Activated T-cell treated with anti-CD3 and anti-CD28 coated beads, Interleukin-2, amount 50 U/mL, for 72 hours (primary cell): ENCODE measurements around the gene TRAPPC13. TPM values are rescaled to one million over a fixed set of nuclear protein-coding genes. Genes with fewer than 3 reads are reported as not detected.
A peak's percentile ranks its signal among the peaks of the same experiment; 100 is the strongest.
"Not testable (repeated sequence)": the region's sequence is repeated elsewhere in the genome, so short reads cannot be mapped to it uniquely, and the experiment has no call there.

Experiments used
- ATAC-seq, 2 donors: fragments of 150-1000 bp; cut with Tn5 transposase; replicated peaks in 1 of 2; 2 replicates each; pipeline ENCODE4 v1.10.0; 2021; ENCODE audit warnings: moderate library complexity in 2 of 2, mild to moderate bottlenecking in 1 of 2
- DNase-seq, 2 donors: peaks; one replicate each; pipeline ENCODE4 v3.0.0; 2021 to 2022; ENCODE audit warnings: mixed read lengths in 1 of 2
- H3K27ac Mint-ChIP-seq: one replicate; pipeline ENCODE4 v1.8.0; 2022; ENCODE audit warnings: mild to moderate bottlenecking, moderate library complexity, mixed read lengths
- H3K27me3 Mint-ChIP-seq: one replicate; pipeline ENCODE4 v1.8.0; 2022; ENCODE audit warnings: low read depth, mixed read lengths
- H3K36me3 Mint-ChIP-seq, 2 donors: one replicate each; pipeline ENCODE4 v1.8.0; 2022; ENCODE audit warnings: mixed read lengths in 2 of 2, mild to moderate bottlenecking in 1 of 2; ENCODE audit not compliant: insufficient read depth in 2 of 2
- H3K4me1 Mint-ChIP-seq: one replicate; pipeline ENCODE4 v1.8.0; 2022; ENCODE audit warnings: low read depth, mixed read lengths
- H3K4me3 Mint-ChIP-seq, 2 donors: one replicate each; pipeline ENCODE4 v1.8.0; 2022; ENCODE audit warnings: mild to moderate bottlenecking in 2 of 2, mixed read lengths in 2 of 2, moderate library complexity in 2 of 2
- H3K9me3 Mint-ChIP-seq, 2 donors: one replicate each; pipeline ENCODE4 v1.8.0; 2022; ENCODE audit warnings: mixed read lengths in 2 of 2
- total RNA-seq, 2 donors: library from RNA; stranded (reverse); gene quantifications; one replicate each; pipeline ENCODE4 v1.2.3, GENCODE V29; 2022

Gene TRAPPC13
- total RNA-seq, 2 donors from 2014 or later: 23.4 to 29.5 TPM

DNA sequence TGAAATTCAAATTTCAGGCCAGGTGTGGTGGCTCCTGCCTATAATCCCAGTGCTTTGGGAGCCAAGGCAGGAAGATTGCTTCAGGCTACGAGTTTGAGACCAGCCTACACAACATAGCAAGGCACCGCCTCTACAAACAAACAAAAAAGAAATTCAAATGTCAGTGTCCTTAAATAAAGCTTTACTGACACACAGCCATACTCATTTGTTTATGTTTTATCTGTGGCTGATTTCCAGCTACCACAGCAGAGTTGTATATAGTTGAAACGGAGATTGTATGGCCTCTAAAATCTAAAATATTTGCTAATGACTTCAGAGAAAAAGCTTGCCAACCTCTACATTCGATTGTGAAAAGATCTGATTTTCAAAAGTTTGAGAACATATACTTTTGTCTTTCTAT is 15.4 kb downstream of the TRAPPC13 start:
- H3K27me3 Mint-ChIP-seq: no peaks in the 10 kb centered on the region
- ATAC-seq (no peak), DNase-seq (no peak)
- H3K27ac Mint-ChIP-seq: no peak overlapping the region
- H3K4me1 Mint-ChIP-seq: no peaks in the 10 kb centered on the region
- peaks cover 5 to 16% of the 10 kb centered on the region in 2 donors for H3K36me3 Mint-ChIP-seq
- H3K9me3 Mint-ChIP-seq: no peaks in the 10 kb centered on the region
- H3K4me3 Mint-ChIP-seq: no peak overlapping the region

DNA sequence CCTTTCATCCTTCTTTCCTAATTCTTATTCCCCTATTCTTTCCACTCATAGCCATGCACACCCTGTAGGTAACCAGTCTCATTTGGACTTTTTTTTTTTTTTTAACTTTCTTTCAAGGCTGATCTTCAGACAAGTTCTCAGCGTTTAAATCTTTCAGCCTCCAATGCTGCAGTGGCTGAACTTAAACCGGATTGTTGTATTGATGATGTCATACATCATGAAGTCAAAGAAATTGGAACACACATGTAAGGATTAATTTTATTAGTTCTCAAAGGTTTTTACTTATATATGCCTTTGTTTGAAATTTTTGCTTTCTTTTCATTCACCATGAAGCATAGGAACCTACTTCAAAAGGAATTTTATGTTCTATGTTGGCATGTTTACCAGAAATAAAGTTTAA is 22.1 kb downstream of the TRAPPC13 start:
- Mint-ChIP-seq H3K27me3 (no peaks in the 10 kb centered on the region), H3K4me1 (no peaks in the 10 kb centered on the region), H3K27ac (peak overlapping the region; percentile 82), H3K4me3 (no peak overlapping the region), H3K36me3 (peaks cover 0 to 8% of the 10 kb centered on the region in 2 donors), H3K9me3 (no peaks in the 10 kb centered on the region)
- DNase-seq (no peak), ATAC-seq (no peak)

DNA sequence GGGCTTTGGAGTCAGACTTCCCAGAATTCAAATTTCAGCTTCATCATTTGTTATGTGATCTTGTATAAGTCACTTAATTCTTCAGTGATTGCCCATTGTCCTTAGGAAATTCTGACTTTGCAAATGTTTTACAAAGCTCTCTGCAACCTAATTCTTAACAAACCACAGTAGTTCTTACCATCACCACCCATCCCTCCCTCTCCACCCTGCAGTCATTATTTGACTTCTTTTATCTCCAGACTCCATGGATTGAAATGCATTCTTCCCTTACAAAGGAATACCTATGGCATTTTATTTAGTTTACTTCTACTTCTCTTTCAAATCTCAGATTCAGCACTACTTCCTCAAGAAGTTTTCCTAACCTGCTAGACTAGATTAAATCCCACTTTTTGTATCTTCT is 23.1 kb downstream of the TRAPPC13 start:
- H3K9me3 Mint-ChIP-seq: no peaks in the 10 kb centered on the region
- ATAC-seq (no peak), DNase-seq (no peak)
- no peaks in the 10 kb centered on the region for H3K4me1 Mint-ChIP-seq
- no peak overlapping the region for H3K27ac Mint-ChIP-seq
- no peak overlapping the region for H3K4me3 Mint-ChIP-seq
- H3K27me3 Mint-ChIP-seq: no peaks in the 10 kb centered on the region
- H3K36me3 Mint-ChIP-seq: peaks cover 0 to 8% of the 10 kb centered on the region in 2 donors

DNA sequence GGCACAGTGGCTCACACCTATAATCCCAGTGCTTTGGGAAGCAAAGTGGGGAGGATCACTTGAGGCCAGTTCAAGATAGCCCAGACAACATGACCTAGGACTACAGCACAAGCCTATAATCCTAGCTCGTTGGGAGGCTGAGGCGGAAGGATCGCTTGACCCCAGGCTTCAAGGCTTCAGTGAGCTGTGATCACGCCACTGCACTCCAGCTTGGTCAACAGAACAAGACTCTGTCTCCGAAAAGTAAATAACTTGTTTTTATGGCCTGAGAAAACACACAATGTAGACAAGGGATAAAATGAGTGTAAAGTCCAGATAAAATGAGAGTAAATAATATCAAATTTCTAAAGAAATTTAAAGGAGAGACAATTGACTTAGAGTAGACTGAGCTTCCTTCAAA is 26.3 kb downstream of the TRAPPC13 start:
- H3K9me3 Mint-ChIP-seq: no peaks in the 10 kb centered on the region
- H3K27ac Mint-ChIP-seq: no peak overlapping the region
- no peaks in the 10 kb centered on the region for H3K4me1 Mint-ChIP-seq
- ATAC-seq (no peak), DNase-seq (no peak)
- H3K36me3 Mint-ChIP-seq: peaks cover 0 to 6% of the 10 kb centered on the region in 2 donors
- H3K4me3 Mint-ChIP-seq: no peak overlapping the region
- H3K27me3 Mint-ChIP-seq: no peaks in the 10 kb centered on the region

DNA sequence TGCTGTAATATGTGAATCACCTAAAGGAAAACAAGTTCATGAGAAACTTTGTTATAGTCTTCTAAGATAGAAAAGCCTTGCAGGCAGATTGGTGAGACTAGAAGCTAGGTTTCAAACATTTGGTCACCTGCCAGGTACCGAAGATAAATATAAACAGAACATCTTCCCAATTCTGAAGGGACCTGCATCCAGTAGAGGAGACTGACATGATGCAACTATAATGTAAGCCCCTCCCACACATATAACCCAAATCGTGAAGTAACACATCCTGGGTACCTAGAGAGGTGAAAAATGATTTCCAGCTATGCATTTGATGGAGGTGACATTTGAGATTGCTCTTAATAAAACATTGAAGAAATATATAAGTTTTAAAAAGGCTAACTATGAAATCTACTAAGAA is 29.9 kb downstream of the TRAPPC13 start:
- DNase-seq (no peak), ATAC-seq (peak in 1 of 2 donors; percentile 38)
- no peaks in the 10 kb centered on the region for H3K9me3 Mint-ChIP-seq
- H3K27ac Mint-ChIP-seq: peak overlapping the region; percentile 68
- no peaks in the 10 kb centered on the region for H3K27me3 Mint-ChIP-seq
- no peaks in the 10 kb centered on the region for H3K4me1 Mint-ChIP-seq
- no peak overlapping the region for H3K4me3 Mint-ChIP-seq
- H3K36me3 Mint-ChIP-seq: no peaks in the 10 kb centered on the region

DNA sequence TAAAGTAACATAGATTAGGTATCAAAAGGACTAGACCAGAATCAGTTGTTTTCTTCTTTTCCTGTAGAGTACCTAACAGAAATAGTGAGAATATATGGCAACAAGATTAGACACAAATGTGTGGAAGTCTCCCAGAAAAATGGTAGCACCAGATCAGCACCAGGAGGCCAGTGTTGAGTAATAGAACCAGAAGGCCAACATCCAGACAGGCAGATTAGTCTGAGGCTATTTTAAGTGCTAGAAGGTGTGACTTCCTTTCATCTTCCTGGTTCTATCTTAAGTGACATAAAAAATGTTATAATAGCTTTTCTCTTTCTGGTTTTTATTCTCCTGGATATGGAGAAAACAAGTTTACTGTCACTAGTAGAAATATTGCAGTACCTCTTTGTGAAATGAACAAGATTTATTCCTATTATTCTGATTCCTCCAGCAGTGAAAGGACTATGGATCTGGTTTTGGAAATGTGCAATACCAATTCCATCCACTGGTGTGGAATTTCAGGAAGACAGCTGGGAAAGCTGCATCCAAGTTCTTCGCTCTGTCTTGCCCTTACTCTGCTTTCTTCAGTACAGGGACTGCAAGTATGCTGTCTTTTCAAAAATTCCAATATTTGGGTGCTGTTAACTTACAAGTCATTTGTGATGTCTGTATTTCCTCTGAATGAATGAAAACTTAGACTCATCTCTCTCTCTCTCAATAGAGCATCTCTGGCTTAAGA is 39.1 kb downstream of the TRAPPC13 start:
- H3K27me3 Mint-ChIP-seq: no peaks in the 10 kb centered on the region
- DNase-seq (no peak), ATAC-seq (no peak)
- H3K4me3 Mint-ChIP-seq: no peak overlapping the region
- no peaks in the 10 kb centered on the region for H3K9me3 Mint-ChIP-seq
- H3K27ac Mint-ChIP-seq: peak overlapping the region; percentile 95
- H3K36me3 Mint-ChIP-seq: peaks cover 3 to 4% of the 10 kb centered on the region in 2 donors
- no peaks in the 10 kb centered on the region for H3K4me1 Mint-ChIP-seq

DNA sequence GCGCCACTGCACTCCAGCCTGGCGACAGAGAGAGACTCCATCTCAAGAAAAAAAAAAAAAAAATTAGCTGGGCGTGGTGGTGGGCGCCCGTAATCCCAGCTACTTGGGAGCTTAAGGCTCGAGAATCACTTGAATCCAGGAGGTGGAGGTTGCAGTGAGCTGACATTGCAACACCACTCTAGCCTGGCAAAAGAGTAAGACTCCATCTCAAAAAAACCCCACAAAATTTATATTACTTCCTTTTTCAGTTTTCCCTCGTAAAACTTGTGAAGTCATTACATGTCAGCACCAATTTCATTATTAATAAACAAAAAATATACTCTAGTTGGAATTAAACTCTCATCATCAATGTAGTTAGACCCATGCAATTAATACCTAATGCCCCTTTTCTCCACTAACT is 43.9 kb downstream of the TRAPPC13 start:
- Mint-ChIP-seq H3K27ac (no peak overlapping the region), H3K4me3 (no peak overlapping the region), H3K27me3 (no peaks in the 10 kb centered on the region), H3K9me3 (no peaks in the 10 kb centered on the region), H3K4me1 (no peaks in the 10 kb centered on the region), H3K36me3 (peaks cover 3 to 4% of the 10 kb centered on the region in 2 donors)
- no peak for ATAC-seq
- no peak for DNase-seq

DNA sequence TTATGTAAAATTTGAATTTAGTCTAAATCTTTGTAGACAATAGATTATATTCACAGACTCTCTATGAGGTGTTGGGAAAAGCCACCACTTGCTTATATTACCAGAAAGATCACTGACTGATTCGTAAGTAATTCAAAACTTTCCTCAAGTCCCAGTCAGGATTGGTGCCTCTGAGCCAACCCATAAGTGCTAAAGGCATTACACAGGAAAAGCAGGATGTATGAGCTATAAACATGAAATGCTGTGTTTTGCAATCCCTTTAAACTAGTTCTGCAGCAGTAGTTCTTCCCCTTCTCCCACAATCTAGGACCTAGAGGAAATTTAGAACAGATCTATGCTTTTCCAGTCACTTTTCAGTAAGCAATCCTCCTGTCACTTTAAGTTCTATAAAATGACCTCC is 48.0 kb downstream of the TRAPPC13 start:
- DNase-seq (no peak), ATAC-seq (no peak)
- Mint-ChIP-seq H3K9me3 (no peaks in the 10 kb centered on the region), H3K36me3 (peaks cover 6 to 19% of the 10 kb centered on the region in 2 donors), H3K27ac (peak overlapping the region; percentile 2), H3K27me3 (no peaks in the 10 kb centered on the region), H3K4me3 (no peak overlapping the region), H3K4me1 (peaks cover 19% of the 10 kb centered on the region)

DNA sequence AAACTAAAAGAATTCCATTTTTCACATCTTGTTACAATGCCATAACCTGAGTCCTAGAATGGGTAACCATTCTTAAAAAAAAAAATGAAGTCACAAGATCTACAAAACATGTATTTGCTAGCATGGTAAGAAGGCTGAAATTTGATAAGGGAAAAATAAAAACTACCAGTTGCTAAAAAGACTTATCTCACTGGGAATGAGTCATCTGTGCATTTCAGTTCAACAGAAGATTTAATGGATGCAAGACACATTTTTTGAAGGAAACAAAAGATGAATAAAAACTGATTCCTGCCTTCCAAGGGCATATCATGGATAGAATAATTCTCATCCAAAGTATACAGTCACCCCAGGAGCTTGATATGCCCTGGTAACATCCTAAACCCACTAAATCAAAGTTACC is 49.9 kb downstream of the TRAPPC13 start:
- Mint-ChIP-seq H3K27me3 (no peaks in the 10 kb centered on the region), H3K9me3 (no peaks in the 10 kb centered on the region), H3K27ac (peak overlapping the region; percentile 76), H3K4me1 (peaks cover 25% of the 10 kb centered on the region), H3K36me3 (peaks cover 6 to 21% of the 10 kb centered on the region in 2 donors), H3K4me3 (no peak overlapping the region)
- DNase-seq: no peak
- ATAC-seq: no peak

DNA sequence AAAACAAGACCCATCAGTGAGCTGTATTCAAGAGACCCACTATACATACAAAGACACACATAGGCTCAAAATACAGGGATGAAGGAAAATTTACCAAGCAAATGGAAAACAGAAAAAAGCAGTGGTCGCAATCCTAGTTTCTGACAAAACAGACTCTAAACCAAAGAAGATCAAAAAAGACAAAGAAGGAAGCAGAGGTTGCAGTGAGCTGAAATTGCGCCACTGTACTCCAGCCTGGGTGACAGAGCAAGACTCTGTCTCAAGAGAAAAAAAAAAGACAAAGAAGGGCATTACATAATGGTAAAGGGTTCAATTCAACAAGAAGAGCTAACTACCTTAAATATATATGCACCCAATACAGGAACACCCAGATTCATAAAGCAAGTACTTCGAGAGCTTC is 51.2 kb downstream of the TRAPPC13 start:
- Mint-ChIP-seq H3K36me3 (peaks cover 8 to 21% of the 10 kb centered on the region in 2 donors), H3K4me1 (peaks cover 25% of the 10 kb centered on the region)

DNA sequence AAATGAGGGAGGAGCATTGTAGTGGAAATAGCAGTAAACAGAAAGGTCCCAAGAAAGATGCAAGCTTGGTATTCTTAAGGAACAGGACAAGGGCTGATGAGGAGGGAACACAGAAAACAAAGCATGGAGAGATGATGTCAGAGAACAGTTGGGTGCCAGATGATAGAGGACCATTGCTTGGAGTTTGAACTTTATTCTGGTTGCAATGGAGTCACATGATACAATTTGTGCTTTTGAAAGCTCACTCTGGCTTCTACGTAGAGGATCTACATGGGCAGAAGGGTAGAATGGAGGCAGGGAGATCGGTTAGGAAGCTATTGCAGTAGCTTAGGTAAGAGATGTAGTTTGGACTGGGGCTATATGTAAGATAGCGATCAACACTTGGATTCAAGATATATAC is 57.3 kb downstream of the TRAPPC13 start:
- no peak for ATAC-seq
- peaks cover 11 to 24% of the 10 kb centered on the region in 2 donors for H3K36me3 Mint-ChIP-seq
- no peaks in the 10 kb centered on the region for H3K9me3 Mint-ChIP-seq
- H3K4me3 Mint-ChIP-seq: no peak overlapping the region
- no peak for DNase-seq
- no peaks in the 10 kb centered on the region for H3K27me3 Mint-ChIP-seq
- no peak overlapping the region for H3K27ac Mint-ChIP-seq
- H3K4me1 Mint-ChIP-seq: peaks cover 15% of the 10 kb centered on the region

More for the DNA sequence above, 51.2 kb downstream of the TRAPPC13 start:
- H3K27me3 Mint-ChIP-seq, H3K4me3 Mint-ChIP-seq, H3K9me3 Mint-ChIP-seq, ATAC-seq, DNase-seq: not testable (repeated sequence)
- peak overlapping the region; percentile 64 for H3K27ac Mint-ChIP-seq

DNA sequence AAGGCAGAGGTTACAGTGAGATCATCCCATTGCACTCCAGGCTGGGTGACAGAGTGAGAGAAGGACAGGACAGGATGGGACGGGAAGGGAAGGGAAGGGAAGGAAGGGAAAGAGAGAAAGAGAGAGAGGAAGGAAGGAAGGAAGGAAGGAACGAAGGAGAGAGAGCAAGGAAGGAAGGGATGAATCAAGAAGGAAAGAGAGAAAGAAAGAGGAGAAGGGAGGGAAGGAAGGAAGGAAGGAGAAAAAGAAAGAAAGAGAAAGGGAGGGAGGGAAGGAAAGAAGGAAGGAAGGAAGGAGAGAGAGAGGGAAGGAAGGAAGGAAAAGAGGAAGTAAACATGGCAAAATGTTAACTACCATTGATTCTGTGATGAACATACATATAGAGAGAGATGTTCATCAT is 68.3 kb downstream of the TRAPPC13 start:
- Mint-ChIP-seq H3K27ac (no peak overlapping the region), H3K9me3 (no peaks in the 10 kb centered on the region), H3K27me3 (no peaks in the 10 kb centered on the region), H3K4me3 (no peak overlapping the region), H3K4me1 (peaks cover 4% of the 10 kb centered on the region), H3K36me3 (peaks cover 4 to 8% of the 10 kb centered on the region in 2 donors)
- no peak for DNase-seq
- ATAC-seq: no peak

DNA sequence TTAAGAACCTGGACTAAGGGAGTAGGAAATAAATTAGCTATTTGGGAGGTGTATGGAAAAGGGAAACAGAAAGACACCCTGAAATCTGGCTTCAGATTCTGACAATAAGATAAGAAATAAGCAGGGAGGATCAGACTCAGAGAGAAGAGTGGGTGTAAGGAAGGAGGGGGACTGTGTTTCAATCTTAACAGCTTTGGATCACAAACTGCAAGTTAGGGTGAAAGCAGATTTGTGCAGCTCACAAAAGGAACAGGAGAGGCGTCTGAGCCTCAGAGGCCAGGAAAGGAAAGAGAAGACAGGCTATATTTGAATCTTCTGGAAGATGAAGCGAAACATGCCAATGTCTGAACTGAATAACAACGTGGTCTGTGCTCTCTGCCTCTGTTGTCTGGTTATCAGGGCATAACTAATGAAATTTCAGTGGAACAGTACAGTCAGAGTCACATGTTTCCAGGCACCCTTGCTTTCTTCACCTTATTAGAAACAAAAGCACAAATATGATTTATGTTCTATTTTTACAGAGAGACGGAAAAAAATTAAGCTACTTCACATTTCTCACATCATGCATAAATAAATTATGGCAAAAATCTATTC is 70.4 kb downstream of the TRAPPC13 start:
- no peaks in the 10 kb centered on the region for H3K9me3 Mint-ChIP-seq
- no peak overlapping the region for H3K27ac Mint-ChIP-seq
- ATAC-seq: no peak
- peaks cover 13 to 17% of the 10 kb centered on the region in 2 donors for H3K36me3 Mint-ChIP-seq
- H3K27me3 Mint-ChIP-seq: no peaks in the 10 kb centered on the region
- H3K4me3 Mint-ChIP-seq: no peak overlapping the region
- DNase-seq: no peak
- H3K4me1 Mint-ChIP-seq: peaks cover 4% of the 10 kb centered on the region

DNA sequence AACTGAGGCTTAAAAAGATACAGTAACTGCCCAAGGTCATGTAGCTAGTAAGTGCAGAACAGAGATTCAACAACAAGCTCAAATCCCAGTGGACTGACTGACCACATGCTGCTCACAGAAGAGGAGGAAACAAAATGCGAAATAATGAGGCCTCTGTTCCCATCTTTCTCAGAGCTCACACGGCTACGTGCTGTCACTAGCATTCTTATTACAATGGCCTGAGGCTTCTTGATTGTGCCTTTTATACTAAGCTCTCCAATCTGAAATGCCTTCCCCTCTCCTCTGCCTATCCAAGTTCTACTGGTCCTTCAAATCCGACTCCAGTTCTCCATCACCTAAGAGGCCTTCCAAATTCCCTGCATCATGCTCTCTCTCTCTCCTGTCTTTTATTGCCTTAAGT is 71.1 kb downstream of the TRAPPC13 start:
- Mint-ChIP-seq H3K27ac (no peak overlapping the region), H3K36me3 (peaks cover 11 to 15% of the 10 kb centered on the region in 2 donors), H3K4me1 (peaks cover 4% of the 10 kb centered on the region), H3K27me3 (no peaks in the 10 kb centered on the region), H3K4me3 (no peak overlapping the region), H3K9me3 (no peaks in the 10 kb centered on the region)
- DNase-seq (no peak), ATAC-seq (no peak)
